ENCODE data around the gene PNPLA8.
A peak's percentile ranks its signal among the peaks of the same experiment; 100 is the strongest.

PNPLA8 gene

DNA sequence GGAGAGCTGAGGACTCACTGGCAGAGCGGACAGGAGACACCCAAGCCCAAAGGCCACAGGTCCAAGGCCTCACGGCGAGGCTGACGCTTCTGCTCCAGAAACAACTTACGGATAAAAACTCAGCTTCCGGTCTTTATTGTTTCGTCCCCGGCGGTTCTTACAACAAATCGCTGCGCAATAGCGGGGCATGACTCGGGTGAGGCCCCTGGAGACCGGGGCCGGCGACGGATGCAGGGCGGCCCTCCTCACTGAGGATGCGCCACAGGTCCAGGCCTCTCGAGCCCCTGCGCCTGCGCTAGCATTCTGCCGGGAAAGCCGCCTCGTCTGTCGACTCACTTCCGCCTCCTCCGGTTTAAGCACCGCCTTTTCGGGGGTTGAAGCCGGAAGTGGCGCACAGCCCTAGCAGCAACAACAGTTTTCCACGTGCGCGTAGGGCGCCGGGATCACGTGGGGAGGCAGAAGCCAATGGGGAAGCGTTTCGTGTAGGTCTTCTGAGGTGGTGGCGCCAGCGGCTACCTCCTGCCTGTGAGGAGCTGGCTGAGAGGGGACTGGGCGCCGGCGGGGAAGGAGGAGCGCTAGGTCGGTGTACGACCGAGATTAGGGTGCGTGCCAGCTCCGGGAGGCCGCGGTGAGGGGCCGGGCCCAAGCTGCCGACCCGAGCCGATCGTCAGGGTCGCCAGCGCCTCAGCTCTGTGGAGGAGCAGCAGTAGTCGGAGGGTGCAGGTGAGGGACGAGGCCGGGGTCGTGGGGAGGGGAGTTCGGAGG lies 43.6 kb upstream of the PNPLA8 start, which contains the start of the genes DNAJB9 and THAP5 (continued):
- TF ChIP-seq ZNF677 (tag by site-specific recombination; IDR thresholded peaks at IDR 0.05) (no peak), KLF16 (tag by site-specific recombination; IDR thresholded peaks at IDR 0.05) (peak; percentile 64), ZNF639 (tag by site-specific recombination; IDR thresholded peaks at IDR 0.05) (no peak), ZEB2 (tag by site-specific recombination; IDR thresholded peaks at IDR 0.05) (peak; percentile 48; the same call in 1 of the 2 replicates), ZNF211 (tag by site-specific recombination; IDR thresholded peaks at IDR 0.05; ENCODE audit: low read depth) (no peak), ZNF146 (tag by site-specific recombination; IDR thresholded peaks at IDR 0.05) (peak; percentile 23; the same call in 1 of the 2 replicates), ZIC2 (tag by site-specific recombination; IDR thresholded peaks at IDR 0.05) (peak; percentile 91), ZNF792 (tag by site-specific recombination; IDR thresholded peaks at IDR 0.05) (peak; percentile 42; the same call in 1 of the 2 replicates), ZNF394 (tag by site-specific recombination; IDR thresholded peaks at IDR 0.05; ENCODE audit: borderline replicate concordance) (peak; percentile 71; the same call in 1 of the 2 replicates), ZNF239 (tag by site-specific recombination; IDR thresholded peaks at IDR 0.05) (no peak), PRDM10 (tag by site-specific recombination; IDR thresholded peaks at IDR 0.05) (no peak), ZNF558 (tag by site-specific recombination; IDR thresholded peaks at IDR 0.05) (no peak), ZBTB7A (tag by site-specific recombination; IDR thresholded peaks at IDR 0.05; ENCODE audit: low read depth) (peak; percentile 57; the same call in 1 of the 2 replicates), ZNF660 (tag by site-specific recombination; IDR thresholded peaks at IDR 0.05) (peak; percentile 30), MYNN (tag by site-specific recombination; IDR thresholded peaks at IDR 0.05; ENCODE audit: borderline replicate concordance) (no peak), ZNF248 (tag by site-specific recombination; IDR thresholded peaks at IDR 0.05) (no peak), ZNF596 (tag by site-specific recombination; IDR thresholded peaks at IDR 0.05) (no peak), ZNF148 (tag by site-specific recombination; IDR thresholded peaks at IDR 0.05; ENCODE audit: borderline replicate concordance) (no peak), ZNF704 (tag by site-specific recombination; IDR thresholded peaks at IDR 0.05) (peak; percentile 70; the same call in 1 of the 2 replicates), REPIN1 (tag by site-specific recombination; IDR thresholded peaks at IDR 0.05; ENCODE audit: low read depth) (0 out of 2 replicates have a peak, but pooled peaks have one; percentile 87)
- TF ChIP-seq, protein P1, sequence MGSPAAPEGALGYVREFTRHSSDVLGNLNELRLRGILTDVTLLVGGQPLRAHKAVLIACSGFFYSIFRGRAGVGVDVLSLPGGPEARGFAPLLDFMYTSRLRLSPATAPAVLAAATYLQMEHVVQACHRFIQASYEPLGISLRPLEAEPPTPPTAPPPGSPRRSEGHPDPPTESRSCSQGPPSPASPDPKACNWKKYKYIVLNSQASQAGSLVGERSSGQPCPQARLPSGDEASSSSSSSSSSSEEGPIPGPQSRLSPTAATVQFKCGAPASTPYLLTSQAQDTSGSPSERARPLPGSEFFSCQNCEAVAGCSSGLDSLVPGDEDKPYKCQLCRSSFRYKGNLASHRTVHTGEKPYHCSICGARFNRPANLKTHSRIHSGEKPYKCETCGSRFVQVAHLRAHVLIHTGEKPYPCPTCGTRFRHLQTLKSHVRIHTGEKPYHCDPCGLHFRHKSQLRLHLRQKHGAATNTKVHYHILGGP (tag by site-specific recombination; IDR thresholded peaks at IDR 0.05) = no peak
- TF ChIP-seq, protein P2, sequence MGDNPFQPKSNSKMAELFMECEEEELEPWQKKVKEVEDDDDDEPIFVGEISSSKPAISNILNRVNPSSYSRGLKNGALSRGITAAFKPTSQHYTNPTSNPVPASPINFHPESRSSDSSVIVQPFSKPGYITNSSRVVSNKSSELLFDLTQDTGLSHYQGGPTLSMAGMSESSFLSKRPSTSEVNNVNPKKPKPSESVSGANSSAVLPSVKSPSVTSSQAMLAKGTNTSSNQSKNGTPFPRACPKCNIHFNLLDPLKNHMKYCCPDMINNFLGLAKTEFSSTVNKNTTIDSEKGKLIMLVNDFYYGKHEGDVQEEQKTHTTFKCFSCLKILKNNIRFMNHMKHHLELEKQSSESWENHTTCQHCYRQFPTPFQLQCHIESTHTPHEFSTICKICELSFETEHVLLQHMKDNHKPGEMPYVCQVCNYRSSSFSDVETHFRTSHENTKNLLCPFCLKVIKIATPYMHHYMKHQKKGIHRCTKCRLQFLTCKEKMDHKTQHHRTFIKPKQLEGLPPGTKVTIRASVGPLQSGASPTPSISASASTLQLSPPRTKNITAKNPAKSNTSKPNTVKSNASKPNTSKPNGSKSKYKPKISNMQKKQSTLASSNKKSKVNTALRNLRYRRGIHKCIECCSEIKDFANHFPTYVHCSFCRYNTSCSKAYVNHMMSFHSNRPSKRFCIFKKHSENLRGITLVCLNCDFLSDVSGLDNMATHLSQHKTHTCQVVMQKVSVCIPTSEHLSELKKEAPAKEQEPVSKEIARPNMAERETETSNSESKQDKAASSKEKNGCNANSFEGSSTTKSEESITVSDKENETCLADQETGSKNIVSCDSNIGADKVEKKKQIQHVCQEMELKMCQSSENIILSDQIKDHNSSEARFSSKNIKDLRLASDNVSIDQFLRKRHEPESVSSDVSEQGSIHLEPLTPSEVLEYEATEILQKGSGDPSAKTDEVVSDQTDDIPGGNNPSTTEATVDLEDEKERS (tag by site-specific recombination; IDR thresholded peaks at IDR 0.05) = no peak
- TF ChIP-seq, protein P3, sequence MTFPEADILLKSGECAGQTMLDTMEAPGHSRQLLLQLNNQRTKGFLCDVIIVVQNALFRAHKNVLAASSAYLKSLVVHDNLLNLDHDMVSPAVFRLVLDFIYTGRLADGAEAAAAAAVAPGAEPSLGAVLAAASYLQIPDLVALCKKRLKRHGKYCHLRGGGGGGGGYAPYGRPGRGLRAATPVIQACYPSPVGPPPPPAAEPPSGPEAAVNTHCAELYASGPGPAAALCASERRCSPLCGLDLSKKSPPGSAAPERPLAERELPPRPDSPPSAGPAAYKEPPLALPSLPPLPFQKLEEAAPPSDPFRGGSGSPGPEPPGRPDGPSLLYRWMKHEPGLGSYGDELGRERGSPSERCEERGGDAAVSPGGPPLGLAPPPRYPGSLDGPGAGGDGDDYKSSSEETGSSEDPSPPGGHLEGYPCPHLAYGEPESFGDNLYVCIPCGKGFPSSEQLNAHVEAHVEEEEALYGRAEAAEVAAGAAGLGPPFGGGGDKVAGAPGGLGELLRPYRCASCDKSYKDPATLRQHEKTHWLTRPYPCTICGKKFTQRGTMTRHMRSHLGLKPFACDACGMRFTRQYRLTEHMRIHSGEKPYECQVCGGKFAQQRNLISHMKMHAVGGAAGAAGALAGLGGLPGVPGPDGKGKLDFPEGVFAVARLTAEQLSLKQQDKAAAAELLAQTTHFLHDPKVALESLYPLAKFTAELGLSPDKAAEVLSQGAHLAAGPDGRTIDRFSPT (tag by site-specific recombination; IDR thresholded peaks at IDR 0.05) = peak; percentile 79

Measured in HEK293 (cell line).